Measurements from ENCODE around the gene TCF23. TPM values are rescaled to one million over a fixed set of nuclear protein-coding genes. Genes with fewer than 3 reads are reported as not detected.

The TCF23 gene
- total and polyA plus RNA-seq, 2 experiments from 2014 or later, result 0.03 to 0.07 TPM

DNA sequence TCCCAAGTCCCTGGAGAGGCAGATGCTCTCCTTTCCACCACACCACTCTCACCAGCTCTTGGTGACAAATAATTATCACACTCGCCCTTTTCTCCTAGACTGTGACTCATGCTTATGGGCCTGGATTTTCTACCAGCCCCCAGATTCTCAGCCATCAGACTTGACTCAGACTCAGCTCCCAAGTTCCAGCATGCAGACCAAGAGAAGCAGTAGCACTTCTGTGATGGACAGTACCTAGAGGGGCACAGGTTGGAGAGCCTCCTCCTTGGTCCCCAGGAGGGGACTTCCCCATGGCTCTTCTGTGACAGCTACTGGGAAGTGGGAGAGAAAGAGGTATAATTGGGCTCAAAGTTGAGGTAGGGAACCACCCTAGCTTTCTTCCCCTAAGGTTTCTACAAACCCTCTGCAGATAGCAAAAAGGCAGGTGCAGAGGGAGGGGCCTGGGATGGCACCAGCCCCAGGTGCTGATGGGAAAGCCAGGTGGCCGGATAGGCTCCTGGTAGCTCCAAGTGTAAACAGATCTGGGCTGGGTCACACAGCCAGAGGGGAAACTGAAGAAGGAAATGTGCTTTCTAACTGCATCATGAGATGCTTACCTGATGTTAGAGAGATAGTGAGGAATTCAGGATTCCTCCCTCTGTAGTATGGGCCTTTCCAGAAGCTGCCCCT, 4.1 kb downstream of the TCF23 start (continued):
- TF ChIP-seq ZNF114 (CRISPR knock-in tag; IDR thresholded peaks at IDR 0.05), result no peak
- no peak for TF ChIP-seq CREB1 (CRISPR knock-in tag; IDR thresholded peaks at IDR 0.05; ENCODE audit: low read depth)
- no peak for TF ChIP-seq ZNF331 (CRISPR knock-in tag; IDR thresholded peaks at IDR 0.05; ENCODE audit: low read depth)
- TF ChIP-seq, protein P1, sequence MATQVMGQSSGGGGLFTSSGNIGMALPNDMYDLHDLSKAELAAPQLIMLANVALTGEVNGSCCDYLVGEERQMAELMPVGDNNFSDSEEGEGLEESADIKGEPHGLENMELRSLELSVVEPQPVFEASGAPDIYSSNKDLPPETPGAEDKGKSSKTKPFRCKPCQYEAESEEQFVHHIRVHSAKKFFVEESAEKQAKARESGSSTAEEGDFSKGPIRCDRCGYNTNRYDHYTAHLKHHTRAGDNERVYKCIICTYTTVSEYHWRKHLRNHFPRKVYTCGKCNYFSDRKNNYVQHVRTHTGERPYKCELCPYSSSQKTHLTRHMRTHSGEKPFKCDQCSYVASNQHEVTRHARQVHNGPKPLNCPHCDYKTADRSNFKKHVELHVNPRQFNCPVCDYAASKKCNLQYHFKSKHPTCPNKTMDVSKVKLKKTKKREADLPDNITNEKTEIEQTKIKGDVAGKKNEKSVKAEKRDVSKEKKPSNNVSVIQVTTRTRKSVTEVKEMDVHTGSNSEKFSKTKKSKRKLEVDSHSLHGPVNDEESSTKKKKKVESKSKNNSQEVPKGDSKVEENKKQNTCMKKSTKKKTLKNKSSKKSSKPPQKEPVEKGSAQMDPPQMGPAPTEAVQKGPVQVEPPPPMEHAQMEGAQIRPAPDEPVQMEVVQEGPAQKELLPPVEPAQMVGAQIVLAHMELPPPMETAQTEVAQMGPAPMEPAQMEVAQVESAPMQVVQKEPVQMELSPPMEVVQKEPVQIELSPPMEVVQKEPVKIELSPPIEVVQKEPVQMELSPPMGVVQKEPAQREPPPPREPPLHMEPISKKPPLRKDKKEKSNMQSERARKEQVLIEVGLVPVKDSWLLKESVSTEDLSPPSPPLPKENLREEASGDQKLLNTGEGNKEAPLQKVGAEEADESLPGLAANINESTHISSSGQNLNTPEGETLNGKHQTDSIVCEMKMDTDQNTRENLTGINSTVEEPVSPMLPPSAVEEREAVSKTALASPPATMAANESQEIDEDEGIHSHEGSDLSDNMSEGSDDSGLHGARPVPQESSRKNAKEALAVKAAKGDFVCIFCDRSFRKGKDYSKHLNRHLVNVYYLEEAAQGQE (IDR thresholded peaks at IDR 0.05; ENCODE audit: unreplicated experiment), result no peak
- TF ChIP-seq EZH2phosphoT487 (IDR thresholded peaks at IDR 0.05; ENCODE audit: unreplicated experiment), result no peak
- TF ChIP-seq NANOG (IDR thresholded peaks at IDR 0.05; ENCODE audit: borderline replicate concordance), result no peak
- no peak for TF ChIP-seq EZH2 (IDR thresholded peaks at IDR 0.05; ENCODE audit: low read depth, unreplicated experiment)
- TF ChIP-seq STAT1 (IDR thresholded peaks at IDR 0.05; ENCODE audit: unreplicated experiment), result no peak
- no peak for TF ChIP-seq POLR2AphosphoS5 (IDR thresholded peaks at IDR 0.05; ENCODE audit: low read depth)

DNA sequence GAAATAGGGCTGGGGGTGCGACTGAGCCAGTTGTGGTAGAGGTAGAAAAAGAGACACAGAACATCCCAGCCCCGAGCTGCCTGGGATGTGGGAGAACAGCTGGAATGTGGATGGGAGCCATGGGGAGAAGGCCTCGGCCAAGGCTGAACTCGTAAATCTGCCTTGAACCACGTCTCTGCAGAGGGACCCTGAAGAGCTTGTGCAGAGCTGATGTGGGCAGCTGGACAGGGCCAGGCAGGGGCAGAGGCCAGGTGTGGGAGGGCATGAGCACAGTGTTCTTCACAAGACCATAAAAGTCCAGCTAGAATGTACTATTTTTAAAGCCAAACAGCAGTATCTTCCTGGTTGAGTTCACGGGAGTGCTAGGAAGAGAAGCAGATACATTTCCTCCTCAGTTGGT, 5.7 kb downstream of the TCF23 start:
- H3K9me3 Mint-ChIP-seq, result no peaks in the 10 kb centered on the region
- H3K27me3 Mint-ChIP-seq (ENCODE audit: insufficient read depth, low read depth, poor library complexity), result peaks cover 17% of the 10 kb centered on the region
- H3K4me3 Mint-ChIP-seq, result no peak overlapping the region
- Histone ChIP-seq H2AFZ (0 out of 2 replicates have a peak overlapping the region, but pooled peaks have one; percentile 69), H3K4me2 (no peak overlapping the region), H3K4me3 (no peak overlapping the region), H3K4me1 (ENCODE audit: insufficient read depth) (no peaks in the 10 kb centered on the region), H3K27me3 (ENCODE audit: insufficient read depth) (no peaks in the 10 kb centered on the region), H3F3A (replicated peaks; ENCODE audit: low read depth) (no peaks in the 10 kb centered on the region), H3K36me3 (ENCODE audit: insufficient read depth) (no peaks in the 10 kb centered on the region), H3K9me2 (ENCODE audit: insufficient read depth) (no peaks in the 10 kb centered on the region), H4K20me1 (replicated peaks; ENCODE audit: insufficient read depth) (no peaks in the 10 kb centered on the region), H3K27ac (ENCODE audit: low read depth) (no peak overlapping the region), H3K79me2 (replicated peaks; ENCODE audit: insufficient read depth) (no peaks in the 10 kb centered on the region)
- H3K27ac Mint-ChIP-seq, result no peak overlapping the region
- no peak for ATAC-seq
- no peaks in the 10 kb centered on the region for H3K36me3 Mint-ChIP-seq (ENCODE audit: low read depth)
- TF ChIP-seq ZNF331 (CRISPR knock-in tag; IDR thresholded peaks at IDR 0.05; ENCODE audit: low read depth) (no peak), JUNB (IDR thresholded peaks at IDR 0.05; ENCODE audit: unreplicated experiment) (no peak)
- DNase-seq (ENCODE audit: low spot score), result no peak
- H3K4me1 Mint-ChIP-seq, result peaks cover 2% of the 10 kb centered on the region; the same call in 2 of the 3 replicates

DNA sequence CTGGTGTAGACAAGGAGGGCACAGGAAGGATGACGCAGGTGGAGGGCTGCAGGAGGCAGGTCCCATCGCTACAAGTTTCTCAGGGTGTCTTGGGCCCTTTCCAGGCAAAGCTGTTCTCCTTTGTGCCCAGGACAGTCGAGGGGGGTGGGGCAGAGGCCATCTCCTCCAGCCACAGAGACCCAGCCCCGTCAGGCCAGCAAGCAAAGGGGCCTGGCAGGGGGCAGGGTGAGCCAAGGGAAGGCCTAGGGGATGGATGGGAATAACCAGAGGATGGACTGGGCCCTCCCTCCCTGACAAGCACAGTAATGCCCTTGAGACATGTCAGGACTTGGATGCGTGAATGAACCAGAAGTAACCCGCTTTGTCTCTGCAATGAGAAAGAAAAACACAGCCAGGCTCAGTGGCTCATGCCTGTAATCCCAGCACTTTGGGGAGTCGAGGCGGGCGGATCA, 6.3 kb downstream of the TCF23 start:
- DNase-seq (ENCODE audit: low spot score) (no peak), ATAC-seq (peak; percentile 20; the same call in 2 of the 3 replicates)
- Histone ChIP-seq H3K36me3 (ENCODE audit: insufficient read depth) (no peaks in the 10 kb centered on the region), H3K4me1 (ENCODE audit: insufficient read depth) (no peaks in the 10 kb centered on the region), H3K27me3 (ENCODE audit: insufficient read depth) (no peaks in the 10 kb centered on the region), H3F3A (replicated peaks; ENCODE audit: low read depth) (no peaks in the 10 kb centered on the region), H2AFZ (0 out of 2 replicates have a peak overlapping the region, but pooled peaks have one; percentile 69), H3K79me2 (replicated peaks; ENCODE audit: insufficient read depth) (no peaks in the 10 kb centered on the region), H3K9me2 (ENCODE audit: insufficient read depth) (no peaks in the 10 kb centered on the region), H3K27ac (ENCODE audit: low read depth) (no peak overlapping the region), H4K20me1 (replicated peaks; ENCODE audit: insufficient read depth) (no peaks in the 10 kb centered on the region), H3K4me2 (no peak overlapping the region), H3K4me3 (no peak overlapping the region)
- peaks cover 17% of the 10 kb centered on the region for H3K27me3 Mint-ChIP-seq (ENCODE audit: insufficient read depth, low read depth, poor library complexity)
- no peak overlapping the region for H3K27ac Mint-ChIP-seq
- TF ChIP-seq ZNF331 (CRISPR knock-in tag; IDR thresholded peaks at IDR 0.05; ENCODE audit: low read depth) (no peak), EZH2 (IDR thresholded peaks at IDR 0.05; ENCODE audit: low read depth, unreplicated experiment) (no peak), EZH2phosphoT487 (IDR thresholded peaks at IDR 0.05; ENCODE audit: unreplicated experiment) (no peak), ZNF114 (CRISPR knock-in tag; IDR thresholded peaks at IDR 0.05) (no peak), POLR2AphosphoS5 (IDR thresholded peaks at IDR 0.05; ENCODE audit: low read depth) (no peak), NANOG (IDR thresholded peaks at IDR 0.05; ENCODE audit: borderline replicate concordance) (no peak), STAT1 (IDR thresholded peaks at IDR 0.05; ENCODE audit: unreplicated experiment) (no peak), CREB1 (CRISPR knock-in tag; IDR thresholded peaks at IDR 0.05; ENCODE audit: low read depth) (no peak)
- TF ChIP-seq, protein P2, sequence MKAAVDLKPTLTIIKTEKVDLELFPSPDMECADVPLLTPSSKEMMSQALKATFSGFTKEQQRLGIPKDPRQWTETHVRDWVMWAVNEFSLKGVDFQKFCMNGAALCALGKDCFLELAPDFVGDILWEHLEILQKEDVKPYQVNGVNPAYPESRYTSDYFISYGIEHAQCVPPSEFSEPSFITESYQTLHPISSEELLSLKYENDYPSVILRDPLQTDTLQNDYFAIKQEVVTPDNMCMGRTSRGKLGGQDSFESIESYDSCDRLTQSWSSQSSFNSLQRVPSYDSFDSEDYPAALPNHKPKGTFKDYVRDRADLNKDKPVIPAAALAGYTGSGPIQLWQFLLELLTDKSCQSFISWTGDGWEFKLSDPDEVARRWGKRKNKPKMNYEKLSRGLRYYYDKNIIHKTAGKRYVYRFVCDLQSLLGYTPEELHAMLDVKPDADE (IDR thresholded peaks at IDR 0.05), result no peak
- TF ChIP-seq, protein P3, sequence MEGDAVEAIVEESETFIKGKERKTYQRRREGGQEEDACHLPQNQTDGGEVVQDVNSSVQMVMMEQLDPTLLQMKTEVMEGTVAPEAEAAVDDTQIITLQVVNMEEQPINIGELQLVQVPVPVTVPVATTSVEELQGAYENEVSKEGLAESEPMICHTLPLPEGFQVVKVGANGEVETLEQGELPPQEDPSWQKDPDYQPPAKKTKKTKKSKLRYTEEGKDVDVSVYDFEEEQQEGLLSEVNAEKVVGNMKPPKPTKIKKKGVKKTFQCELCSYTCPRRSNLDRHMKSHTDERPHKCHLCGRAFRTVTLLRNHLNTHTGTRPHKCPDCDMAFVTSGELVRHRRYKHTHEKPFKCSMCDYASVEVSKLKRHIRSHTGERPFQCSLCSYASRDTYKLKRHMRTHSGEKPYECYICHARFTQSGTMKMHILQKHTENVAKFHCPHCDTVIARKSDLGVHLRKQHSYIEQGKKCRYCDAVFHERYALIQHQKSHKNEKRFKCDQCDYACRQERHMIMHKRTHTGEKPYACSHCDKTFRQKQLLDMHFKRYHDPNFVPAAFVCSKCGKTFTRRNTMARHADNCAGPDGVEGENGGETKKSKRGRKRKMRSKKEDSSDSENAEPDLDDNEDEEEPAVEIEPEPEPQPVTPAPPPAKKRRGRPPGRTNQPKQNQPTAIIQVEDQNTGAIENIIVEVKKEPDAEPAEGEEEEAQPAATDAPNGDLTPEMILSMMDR (conservative IDR thresholded peaks at IDR 0.05; ENCODE audit: low read depth in 2 of 2), result no peak
- peaks cover 2% of the 10 kb centered on the region; the same call in 2 of the 3 replicates for H3K4me1 Mint-ChIP-seq
- no peak overlapping the region for H3K4me3 Mint-ChIP-seq
- H3K9me3 Mint-ChIP-seq, result no peaks in the 10 kb centered on the region
- no peaks in the 10 kb centered on the region for H3K36me3 Mint-ChIP-seq (ENCODE audit: low read depth)
